Measurements from ENCODE around the gene ANKS1B.
"Not testable (repeated sequence)": the region's sequence is repeated elsewhere in the genome, so short reads cannot be mapped to it uniquely, and the experiment has no call there.

The ANKS1B gene

GRCh38 chr12:99859126-99859525, 125.6 kb downstream of the ANKS1B start:
- DNase-seq, result no peak

- DNase-seq, result no peak
Measured at GRCh38 chr12:99852666-99853065, 132.1 kb downstream of the ANKS1B start.

GRCh38 chr12:99847936-99848335, 136.8 kb downstream of the ANKS1B start:
- no peak for DNase-seq

- no peak for DNase-seq
Measured at GRCh38 chr12:99834710-99835109, 150.0 kb downstream of the ANKS1B start.

- DNase-seq, result no peak
Measured at GRCh38 chr12:99833397-99833796, 151.3 kb downstream of the ANKS1B start.

- DNase-seq, result no peak
Measured at GRCh38 chr12:99824900-99825542, 159.7 kb downstream of the ANKS1B start.

DNA sequence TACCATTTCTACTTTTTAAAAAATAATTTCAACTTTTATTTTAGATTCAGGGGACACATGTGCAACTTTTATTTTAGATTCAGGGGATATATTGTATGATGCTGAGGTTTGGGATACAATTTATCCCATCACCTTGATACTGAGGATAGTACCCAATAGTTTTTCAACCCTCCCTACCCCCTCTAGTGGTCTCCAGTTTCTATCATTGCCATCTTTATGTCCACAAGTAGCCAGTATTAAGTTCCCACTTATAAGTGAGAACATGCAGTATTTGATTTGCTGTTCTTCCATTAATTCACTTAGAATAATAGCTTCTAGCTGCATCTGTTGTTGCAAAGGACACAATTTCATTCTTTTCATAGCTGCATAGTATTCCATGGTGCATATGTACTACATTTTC, 162.5 kb downstream of the ANKS1B start:
- DNase-seq, result no peak

DNA sequence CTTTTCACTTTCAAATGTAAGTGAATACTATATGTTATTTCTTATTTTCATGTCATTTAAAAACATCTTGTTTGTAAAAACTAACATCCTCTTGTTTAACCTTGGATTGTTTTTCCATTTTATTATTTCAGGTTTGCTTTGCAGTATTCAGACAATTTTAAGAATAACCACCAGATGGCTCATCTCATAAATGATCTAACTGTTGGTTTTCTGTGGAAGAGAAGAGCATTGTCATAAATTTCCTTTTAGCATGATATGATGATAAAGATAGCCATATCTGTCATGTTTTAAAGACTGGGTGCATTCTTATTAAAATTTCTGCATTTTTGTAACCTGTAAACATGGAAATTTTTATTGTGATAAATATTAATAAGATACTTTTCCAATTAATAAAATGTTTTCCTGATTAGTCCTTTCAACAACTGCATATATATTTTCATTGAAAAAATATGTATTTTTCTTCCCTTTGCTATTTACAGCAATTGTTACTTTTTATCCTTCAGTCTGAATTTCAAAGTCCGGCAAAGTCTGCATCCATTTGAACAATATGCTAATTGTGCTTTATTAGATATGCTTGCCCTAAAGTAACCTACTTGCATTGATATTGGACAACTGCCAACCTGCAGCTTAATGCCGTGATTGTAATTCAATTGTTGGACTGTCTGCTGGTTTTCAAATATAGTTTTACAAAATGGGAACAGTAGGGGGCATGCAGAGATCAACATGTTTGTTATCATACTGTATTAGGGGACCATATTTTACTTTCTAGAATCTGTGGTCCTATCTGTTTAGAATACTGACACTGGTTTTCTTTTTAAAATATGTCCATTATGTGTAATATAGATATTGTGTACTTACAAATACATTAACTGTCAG, 173.8 kb downstream of the ANKS1B start:
- peak; percentile 52 for DNase-seq

GRCh38 chr12:99809909-99810308, 174.8 kb downstream of the ANKS1B start:
- no peak for DNase-seq

- DNase-seq, result no peak
Measured at GRCh38 chr12:99806304-99806703, 178.4 kb downstream of the ANKS1B start.

DNA sequence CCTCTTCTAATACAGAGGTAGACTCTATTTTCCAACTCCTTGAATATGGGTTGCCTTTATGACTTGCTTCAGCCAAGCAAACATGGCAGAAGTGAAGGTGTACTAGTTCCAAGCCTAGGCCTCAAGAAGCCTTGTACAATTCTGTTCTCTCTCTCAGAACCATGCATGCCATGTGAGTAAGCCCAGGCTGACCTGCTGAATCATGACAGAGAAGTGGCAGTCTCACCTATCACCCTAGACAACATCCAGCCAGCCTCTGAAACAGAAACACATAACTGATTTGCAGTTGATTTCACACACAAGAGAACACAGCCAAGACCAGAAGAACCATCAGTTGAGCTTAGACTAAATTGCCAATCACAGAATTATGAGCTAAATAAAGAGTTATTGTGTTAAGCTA, 180.0 kb downstream of the ANKS1B start:
- no peak for DNase-seq

DNA sequence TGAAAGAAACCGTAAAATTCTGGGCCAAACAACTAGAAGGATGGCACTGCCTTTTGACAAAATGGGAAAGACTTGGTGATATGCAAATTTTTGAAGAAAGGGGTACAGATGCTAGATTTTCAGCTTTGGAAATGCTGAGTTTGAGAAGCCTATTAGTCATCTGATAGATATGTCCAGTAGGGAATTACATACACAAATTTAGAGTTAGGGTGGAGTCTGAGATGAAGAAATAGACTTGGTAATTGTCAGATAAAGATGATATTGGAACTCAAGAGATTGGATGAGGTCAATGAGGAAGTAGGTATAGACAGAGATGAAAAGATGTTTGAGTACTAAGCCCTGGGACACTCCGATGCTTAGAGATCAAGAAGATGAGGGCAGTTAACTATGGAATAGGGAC, 184.1 kb downstream of the ANKS1B start:
- no peak for DNase-seq

- DNase-seq, result not testable (repeated sequence)
Measured at GRCh38 chr12:99797931-99798330, 186.8 kb downstream of the ANKS1B start.

DNA sequence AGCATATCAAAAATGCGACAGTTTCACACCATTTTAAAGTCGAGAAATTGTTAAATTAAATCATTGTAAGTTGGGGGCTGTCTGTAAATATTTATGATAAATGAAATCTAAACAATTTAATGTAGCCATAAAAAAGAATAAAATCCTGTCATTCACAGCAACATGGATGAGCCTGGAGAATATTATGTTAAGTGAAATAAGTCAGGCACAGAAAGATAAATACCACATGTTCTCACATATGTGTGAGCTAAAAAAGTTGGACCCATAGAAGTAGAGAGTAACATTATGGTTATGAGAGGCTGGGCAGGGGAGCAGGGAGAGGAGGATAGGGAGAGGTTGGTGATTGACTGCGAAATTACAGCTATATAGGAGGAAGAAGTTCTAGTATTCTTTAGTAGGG, 201.3 kb downstream of the ANKS1B start:
- no peak for DNase-seq

DNA sequence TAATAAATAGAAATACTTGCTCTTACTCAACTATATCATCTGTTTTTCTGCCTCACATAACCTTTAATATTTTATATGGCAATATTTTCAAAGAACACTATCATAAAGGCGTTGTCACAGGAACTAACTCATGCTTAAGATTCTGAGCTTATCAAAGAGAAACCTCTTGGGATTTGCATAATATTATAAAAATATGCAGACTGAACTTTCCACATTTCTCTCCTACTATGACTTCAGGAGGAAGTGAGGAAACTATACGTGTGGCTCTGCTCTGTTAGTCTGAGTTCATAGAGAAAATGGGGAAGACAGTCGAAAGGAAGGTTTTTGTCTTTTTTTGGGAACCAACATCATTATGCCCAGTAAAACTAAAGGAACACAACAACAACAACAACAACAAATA, 212.5 kb downstream of the ANKS1B start:
- DNase-seq, result no peak

DNA sequence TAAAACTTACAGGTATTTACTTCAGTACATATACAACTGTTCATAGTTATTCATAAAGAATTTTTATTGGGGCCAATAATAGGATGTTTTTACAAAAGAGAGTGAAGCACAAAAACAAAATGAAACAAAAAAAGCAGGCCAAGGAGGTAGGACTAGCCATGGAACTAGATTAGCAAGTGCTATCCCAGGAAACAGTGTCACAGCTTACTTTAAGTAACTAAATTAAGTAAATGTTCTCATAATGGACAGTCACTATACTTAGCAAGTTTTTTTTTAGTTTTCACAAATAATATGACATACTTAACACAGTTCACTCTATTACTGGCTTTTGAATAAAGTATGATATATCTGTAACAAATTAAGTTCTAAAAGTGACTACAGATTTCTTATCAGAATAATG, 213.1 kb downstream of the ANKS1B start:
- DNase-seq, result no peak

DNA sequence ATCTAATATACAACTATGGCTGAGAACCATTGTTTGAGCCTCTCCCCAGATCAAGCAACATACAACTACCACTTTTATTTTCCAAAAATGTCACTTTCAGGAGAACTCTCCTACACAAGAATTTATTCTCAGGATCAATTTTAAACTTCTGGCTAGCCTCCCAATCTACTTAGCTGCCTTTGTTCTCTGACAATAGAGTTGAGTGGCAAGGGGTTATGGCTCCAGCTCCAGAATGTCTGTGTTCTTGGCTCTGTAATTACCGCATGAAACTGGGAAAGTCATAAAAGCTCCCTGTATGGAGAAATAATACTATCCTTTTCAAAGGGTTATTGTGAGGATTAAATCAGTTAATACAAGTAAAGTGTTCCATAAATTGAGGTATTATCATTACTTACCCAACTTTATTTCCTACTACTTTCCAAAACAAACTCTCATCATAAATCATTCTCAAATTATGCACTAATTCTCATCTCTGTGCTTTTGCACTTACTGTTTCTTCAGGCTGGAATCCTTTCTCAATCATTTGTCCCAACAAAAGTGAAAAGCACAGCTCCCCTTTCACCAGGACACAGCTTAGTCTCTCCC, 215.2 kb downstream of the ANKS1B start:
- DNase-seq, result no peak

GRCh38 chr12:99768758-99769157, 216.0 kb downstream of the ANKS1B start:
- no peak for DNase-seq

- DNase-seq, result peak; percentile 47
Measured at GRCh38 chr12:99767809-99768208, 216.9 kb downstream of the ANKS1B start.

- no peak for DNase-seq
Measured at GRCh38 chr12:99766408-99766807, 218.3 kb downstream of the ANKS1B start.

GRCh38 chr12:99765469-99766114, 219.1 kb downstream of the ANKS1B start:
- DNase-seq, result no peak

DNA sequence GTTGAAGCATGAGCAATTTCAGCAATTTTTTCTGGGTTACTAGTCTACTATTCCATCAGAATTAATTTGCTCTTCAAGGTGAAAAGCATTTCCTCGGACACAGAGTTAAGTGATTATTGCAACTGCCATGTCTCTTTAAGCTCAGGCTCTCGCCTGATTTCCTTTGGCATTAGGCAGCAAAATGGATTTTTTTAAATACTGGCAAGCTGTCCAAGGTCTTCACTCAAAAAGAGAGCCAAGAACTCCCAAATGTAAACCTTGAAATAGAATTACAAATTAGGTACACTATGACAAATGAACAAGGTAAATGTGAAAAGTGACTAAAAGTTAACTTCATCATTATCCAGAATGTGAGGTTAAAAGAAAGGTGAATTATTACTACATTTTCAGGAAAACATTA, 225.3 kb downstream of the ANKS1B start:
- no peak for DNase-seq

DNA sequence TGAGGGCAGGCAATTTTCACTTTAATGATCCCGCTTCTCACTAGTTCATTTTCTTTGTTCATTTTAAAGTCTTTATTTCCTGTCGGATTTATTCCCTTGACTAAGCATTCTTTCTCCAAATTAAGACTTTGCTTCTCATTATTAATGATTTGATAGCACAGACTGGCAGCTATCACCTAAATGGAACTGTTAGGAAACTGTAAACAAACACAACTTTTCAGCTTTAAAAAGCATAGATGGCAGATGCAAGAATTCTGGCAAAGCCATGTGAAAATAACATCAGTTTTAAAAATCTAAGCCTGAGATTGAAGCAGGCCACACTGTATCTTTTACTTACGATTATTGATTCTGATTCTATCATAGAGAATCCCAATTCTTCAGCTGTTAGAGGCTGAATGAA, 225.7 kb downstream of the ANKS1B start:
- DNase-seq, result no peak

DNA sequence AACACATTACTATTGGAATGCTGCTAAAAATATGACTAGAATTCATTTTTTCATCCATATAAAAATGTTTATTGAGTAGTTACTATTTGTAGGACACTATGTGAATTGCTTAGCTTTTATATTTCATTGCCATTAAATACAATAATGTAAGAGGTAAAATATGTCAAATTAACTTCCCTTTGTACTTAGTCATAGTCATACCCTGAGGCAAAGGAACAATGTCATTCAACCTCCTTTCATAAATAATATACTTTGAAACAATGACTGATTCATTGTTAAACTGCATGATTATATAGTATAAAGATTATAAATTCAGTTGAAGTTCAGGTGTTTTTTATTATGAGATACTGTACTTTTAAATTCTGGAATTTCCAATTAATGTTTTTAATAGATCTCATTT, 232.0 kb downstream of the ANKS1B start:
- DNase-seq, result no peak

All from OCI-M1 (cell line).